ENCODE data around the gene UBE3A.

Gene UBE3A

GRCh38 chr15:25331860-25332259, 107.0 kb downstream of the UBE3A start:
- DNase-seq (ENCODE audit: insufficient read length, low spot score) (no peak), FAIRE-seq (no peak)
- TF ChIP-seq POLR2AphosphoS5 (IDR thresholded peaks at IDR 0.05; ENCODE audit: low read depth, low read length) (no peak), TAF1 (IDR thresholded peaks at IDR 0.05; ENCODE audit: low read depth, low read length) (no peak), POLR2A (IDR thresholded peaks at IDR 0.05; ENCODE audit: low read depth, low read length) (no peak), PAX5 (IDR thresholded peaks at IDR 0.05; ENCODE audit: insufficient read depth, low read length, severe bottlenecking) (no peak), SPI1 (IDR thresholded peaks at IDR 0.05; ENCODE audit: low read depth, low read length) (no peak), POU2F2 (IDR thresholded peaks at IDR 0.05; ENCODE audit: low read depth, low read length) (no peak)

DNA sequence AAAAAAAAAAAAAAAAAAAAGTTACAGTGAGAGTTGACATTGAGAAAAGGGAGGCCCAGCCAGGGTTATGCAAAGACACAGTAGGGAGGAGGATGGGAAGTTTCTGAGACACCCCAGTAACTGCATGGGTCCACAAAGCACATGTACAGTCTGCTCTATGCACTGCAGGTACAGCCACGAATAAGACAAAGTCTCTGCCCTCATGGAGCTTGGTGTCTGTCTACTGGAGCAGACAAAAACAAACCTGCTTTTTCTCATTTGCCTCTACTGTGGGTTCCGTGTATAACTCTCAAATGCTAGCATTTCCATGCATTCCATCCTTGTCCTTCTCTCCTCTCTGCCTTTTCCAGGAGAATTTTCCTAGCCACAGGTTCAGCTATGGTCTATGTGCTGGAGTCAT, 107.4 kb downstream of the UBE3A start:
- DNase-seq (ENCODE audit: insufficient read length, low spot score) (no peak), FAIRE-seq (no peak)
- no peak for TF ChIP-seq POU2F2 (IDR thresholded peaks at IDR 0.05; ENCODE audit: low read depth, low read length)
- no peak for TF ChIP-seq TAF1 (IDR thresholded peaks at IDR 0.05; ENCODE audit: low read depth, low read length)
- no peak for TF ChIP-seq PAX5 (IDR thresholded peaks at IDR 0.05; ENCODE audit: insufficient read depth, low read length, severe bottlenecking)
- TF ChIP-seq POLR2A (IDR thresholded peaks at IDR 0.05; ENCODE audit: low read depth, low read length) = no peak
- TF ChIP-seq POLR2AphosphoS5 (IDR thresholded peaks at IDR 0.05; ENCODE audit: low read depth, low read length) = 0 out of 2 replicates have a peak, but pooled peaks have one; percentile 29
- TF ChIP-seq SPI1 (IDR thresholded peaks at IDR 0.05; ENCODE audit: low read depth, low read length) = no peak

- FAIRE-seq (no peak), DNase-seq (ENCODE audit: insufficient read length, low spot score) (no peak)
- TF ChIP-seq TAF1 (IDR thresholded peaks at IDR 0.05; ENCODE audit: low read depth, low read length) (no peak), POLR2A (IDR thresholded peaks at IDR 0.05; ENCODE audit: low read depth, low read length) (no peak), POLR2AphosphoS5 (IDR thresholded peaks at IDR 0.05; ENCODE audit: low read depth, low read length) (no peak), SPI1 (IDR thresholded peaks at IDR 0.05; ENCODE audit: low read depth, low read length) (no peak), PAX5 (IDR thresholded peaks at IDR 0.05; ENCODE audit: insufficient read depth, low read length, severe bottlenecking) (no peak), POU2F2 (IDR thresholded peaks at IDR 0.05; ENCODE audit: low read depth, low read length) (no peak)
Measured at GRCh38 chr15:25329696-25330095, 109.1 kb downstream of the UBE3A start.

DNA sequence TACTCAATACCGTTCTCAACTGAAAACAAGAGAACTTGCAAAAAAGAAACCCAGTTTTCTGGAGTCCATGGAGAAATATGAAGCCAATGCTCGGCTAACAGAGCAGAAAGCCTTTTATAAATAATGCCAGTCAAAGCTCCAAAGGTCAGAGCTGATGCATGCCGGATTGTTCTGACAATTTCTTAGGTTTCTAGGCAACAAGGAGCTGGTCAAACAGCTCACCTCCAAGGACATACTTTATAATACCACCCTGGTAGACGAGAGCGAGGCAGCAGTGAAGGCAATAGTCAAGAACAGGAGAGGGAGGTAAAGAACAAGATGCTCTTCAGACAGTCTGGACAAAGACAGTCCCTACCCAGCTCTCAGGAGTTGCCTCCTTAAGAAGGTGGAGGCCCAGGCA, 111.1 kb downstream of the UBE3A start:
- no peak for TF ChIP-seq PAX5 (IDR thresholded peaks at IDR 0.05; ENCODE audit: insufficient read depth, low read length, severe bottlenecking)
- TF ChIP-seq POLR2A (IDR thresholded peaks at IDR 0.05; ENCODE audit: low read depth, low read length) = no peak
- no peak for TF ChIP-seq TAF1 (IDR thresholded peaks at IDR 0.05; ENCODE audit: low read depth, low read length)
- TF ChIP-seq POLR2AphosphoS5 (IDR thresholded peaks at IDR 0.05; ENCODE audit: low read depth, low read length) = no peak
- TF ChIP-seq POU2F2 (IDR thresholded peaks at IDR 0.05; ENCODE audit: low read depth, low read length) = no peak
- no peak for TF ChIP-seq SPI1 (IDR thresholded peaks at IDR 0.05; ENCODE audit: low read depth, low read length)
- FAIRE-seq (no peak), DNase-seq (ENCODE audit: insufficient read length, low spot score) (no peak)

DNA sequence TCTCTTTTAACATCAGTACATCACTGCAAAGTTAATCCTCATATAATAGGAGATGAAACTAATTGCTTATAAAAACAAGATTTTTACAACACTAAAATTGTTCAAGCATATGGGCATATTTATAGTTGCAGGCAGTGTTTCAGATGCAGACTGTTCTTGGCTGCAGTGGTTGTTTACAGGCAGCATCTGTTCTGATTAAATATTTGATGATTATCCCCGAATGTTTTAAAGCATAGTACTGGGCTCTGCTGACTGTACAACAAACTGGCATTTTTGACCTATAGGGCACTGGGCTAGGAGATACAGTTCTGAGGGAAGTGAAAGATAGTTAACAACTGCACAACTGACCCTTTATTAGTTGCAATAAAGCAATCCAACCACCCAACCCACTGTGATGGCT, 113.6 kb downstream of the UBE3A start:
- TF ChIP-seq PAX5 (IDR thresholded peaks at IDR 0.05; ENCODE audit: insufficient read depth, low read length, severe bottlenecking) = no peak
- no peak for TF ChIP-seq POLR2A (IDR thresholded peaks at IDR 0.05; ENCODE audit: low read depth, low read length)
- no peak for DNase-seq (ENCODE audit: insufficient read length, low spot score)
- FAIRE-seq = peak; percentile 33

GRCh38 chr15:25323420-25323819, 115.4 kb downstream of the UBE3A start:
- FAIRE-seq = no peak
- DNase-seq (ENCODE audit: insufficient read length, low spot score) = no peak
- TF ChIP-seq POLR2AphosphoS5 (IDR thresholded peaks at IDR 0.05; ENCODE audit: low read depth, low read length) (no peak), POLR2A (IDR thresholded peaks at IDR 0.05; ENCODE audit: low read depth, low read length) (no peak), TAF1 (IDR thresholded peaks at IDR 0.05; ENCODE audit: low read depth, low read length) (no peak), SPI1 (IDR thresholded peaks at IDR 0.05; ENCODE audit: low read depth, low read length) (no peak), PAX5 (IDR thresholded peaks at IDR 0.05; ENCODE audit: insufficient read depth, low read length, severe bottlenecking) (no peak), POU2F2 (IDR thresholded peaks at IDR 0.05; ENCODE audit: low read depth, low read length) (no peak)

- TF ChIP-seq POLR2AphosphoS5 (IDR thresholded peaks at IDR 0.05; ENCODE audit: low read depth, low read length) (no peak), POU2F2 (IDR thresholded peaks at IDR 0.05; ENCODE audit: low read depth, low read length) (no peak), PAX5 (IDR thresholded peaks at IDR 0.05; ENCODE audit: insufficient read depth, low read length, severe bottlenecking) (no peak), SPI1 (IDR thresholded peaks at IDR 0.05; ENCODE audit: low read depth, low read length) (no peak), TAF1 (IDR thresholded peaks at IDR 0.05; ENCODE audit: low read depth, low read length) (no peak), POLR2A (IDR thresholded peaks at IDR 0.05; ENCODE audit: low read depth, low read length) (no peak)
Measured at GRCh38 chr15:25287823-25288222, 151.0 kb downstream of the UBE3A start.

More at GRCh38 chr15:25287823-25288222, 151.0 kb downstream of the UBE3A start:
- FAIRE-seq (no peak), DNase-seq (ENCODE audit: insufficient read length, low spot score) (no peak)
